GM19238 (cell line): ENCODE results near the gene PPP2R2B.

Experiments used
- DNase-seq: peaks from one replicate; pipeline ENCODE4 v3.0.0; 2011; ENCODE audit warnings: low spot score; ENCODE audit not compliant: insufficient read length

Gene PPP2R2B

DNA sequence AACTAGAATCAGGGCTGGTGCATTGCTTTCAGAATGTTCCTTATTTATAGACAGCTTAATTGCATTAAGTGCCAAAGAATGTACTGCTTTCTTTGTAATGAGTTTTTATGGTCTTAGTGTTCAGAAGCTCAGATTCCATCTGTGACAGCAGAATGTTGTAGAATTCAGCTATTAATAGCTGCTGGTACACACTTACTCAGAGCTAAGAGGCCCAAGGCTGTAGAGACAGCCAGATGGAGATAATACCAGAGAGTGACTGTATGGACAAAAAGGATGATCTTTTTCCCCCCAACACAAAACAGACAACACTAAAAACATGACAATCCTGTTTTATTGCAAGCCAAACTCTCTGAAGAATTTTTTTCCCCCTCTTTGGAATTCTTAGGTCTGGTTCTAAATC lies 50.2 kb downstream of the PPP2R2B start:
- DNase-seq, result no peak

DNA sequence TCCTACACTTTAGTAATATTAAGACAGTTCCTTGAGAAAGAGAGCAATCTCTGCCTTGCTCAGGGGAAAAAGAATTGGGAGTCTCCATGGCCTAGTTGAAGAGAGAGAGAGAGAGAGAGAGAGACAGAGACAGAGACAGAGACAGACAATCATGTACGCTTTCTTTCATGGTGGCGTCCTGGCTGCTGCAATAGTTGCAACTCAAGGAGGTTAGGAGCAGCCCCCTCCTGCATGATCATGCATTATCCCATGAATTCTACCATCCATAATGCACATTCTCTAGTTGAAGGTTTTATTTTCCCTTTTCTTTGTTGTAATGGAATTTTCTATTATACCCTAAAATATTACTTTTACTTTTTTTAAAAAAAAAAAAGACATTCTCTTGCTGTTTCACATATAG lies 50.7 kb downstream of the PPP2R2B start:
- DNase-seq, result no peak

DNA sequence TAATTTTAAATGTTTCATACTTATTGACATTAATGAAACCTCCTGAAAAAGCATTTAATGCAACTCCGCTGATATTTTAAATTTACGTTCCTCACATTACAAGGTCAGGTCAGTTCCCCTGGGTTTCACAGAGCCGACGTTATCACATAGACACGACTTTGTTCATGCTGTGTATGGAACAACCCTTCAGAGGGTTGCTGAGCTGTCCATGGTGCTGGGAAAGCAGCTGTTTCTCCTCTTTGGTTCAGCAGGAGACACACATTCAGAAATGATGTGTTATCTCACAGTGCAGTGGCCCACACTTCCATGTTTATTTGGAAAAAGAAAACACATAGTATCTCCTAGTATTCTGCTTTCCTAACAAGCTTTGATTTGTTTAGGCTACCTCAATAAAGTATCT lies 53.5 kb downstream of the PPP2R2B start:
- no peak for DNase-seq

DNA sequence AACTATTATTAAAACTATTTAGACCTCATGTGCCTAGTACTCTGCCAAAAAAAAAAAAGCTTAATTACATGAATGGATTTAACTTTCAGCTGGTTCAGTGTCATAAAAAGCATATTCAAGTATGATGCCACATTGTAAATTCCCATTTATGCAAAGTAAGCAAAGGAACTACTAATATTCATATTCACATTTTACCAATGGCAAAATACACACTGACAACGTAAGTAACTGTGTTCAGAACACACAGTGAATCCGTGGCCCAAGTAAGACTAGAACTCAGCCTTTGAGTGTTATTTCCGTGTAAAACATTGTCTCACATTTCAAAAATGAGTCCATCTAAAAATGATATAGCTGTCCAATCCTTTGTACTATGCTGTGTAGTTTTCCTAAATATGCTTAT lies 56.8 kb downstream of the PPP2R2B start:
- no peak for DNase-seq

DNA sequence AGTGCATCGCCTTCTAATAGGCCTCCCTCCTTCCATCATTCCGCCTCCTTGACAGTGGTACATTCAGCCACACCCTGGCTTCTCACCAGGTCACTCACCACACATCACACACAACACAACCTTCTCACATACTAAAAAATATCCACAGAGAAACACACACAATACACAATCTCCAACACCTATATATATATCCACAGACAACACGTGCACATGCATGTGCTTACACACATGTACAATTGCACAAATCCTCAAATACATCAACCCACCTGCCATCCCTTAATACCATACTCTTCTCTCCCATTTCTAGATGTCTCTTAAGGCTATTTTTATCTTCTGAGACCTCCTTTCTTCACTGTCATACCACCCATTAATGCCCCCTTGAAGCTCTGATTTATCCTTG lies 57.6 kb downstream of the PPP2R2B start:
- no peak for DNase-seq

DNA sequence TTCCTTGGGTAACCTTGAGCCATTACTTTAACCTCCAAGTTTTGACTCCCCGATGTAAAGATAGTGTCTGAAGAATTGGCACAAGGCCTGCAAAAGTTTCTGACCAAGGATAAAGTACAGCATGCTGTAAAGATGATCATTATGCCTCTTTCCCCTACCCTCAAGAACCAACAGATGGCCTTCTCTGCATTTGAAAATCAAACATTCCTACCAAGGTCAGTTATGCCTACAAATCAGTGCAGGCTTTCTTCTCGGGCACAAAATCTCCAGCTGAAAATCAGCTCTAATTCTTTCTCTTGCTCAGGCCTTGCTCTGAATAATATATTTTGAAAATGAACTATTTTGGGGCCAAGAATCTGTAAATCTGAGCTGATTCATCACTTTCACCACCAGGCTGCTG lies 59.7 kb downstream of the PPP2R2B start:
- no peak for DNase-seq

DNA sequence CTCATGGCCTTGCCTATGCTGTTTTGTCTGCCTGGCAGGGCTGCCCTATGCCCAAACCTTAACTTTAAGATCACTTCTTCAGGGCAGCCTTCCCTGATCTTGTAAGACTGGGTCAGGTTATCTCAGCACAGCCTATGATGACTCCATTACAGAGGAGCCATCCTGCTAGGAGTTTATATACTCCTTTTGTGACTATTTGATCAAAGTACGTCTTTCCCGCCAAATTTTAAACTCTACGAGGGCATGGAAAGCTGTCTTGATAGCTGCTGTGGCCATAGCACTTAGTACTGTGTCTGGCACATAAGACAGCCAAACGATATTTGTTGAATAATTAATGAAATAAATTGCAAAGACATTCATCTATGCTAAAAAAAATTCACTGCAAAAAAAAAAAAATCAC lies 60.6 kb downstream of the PPP2R2B start:
- DNase-seq, result no peak

DNA sequence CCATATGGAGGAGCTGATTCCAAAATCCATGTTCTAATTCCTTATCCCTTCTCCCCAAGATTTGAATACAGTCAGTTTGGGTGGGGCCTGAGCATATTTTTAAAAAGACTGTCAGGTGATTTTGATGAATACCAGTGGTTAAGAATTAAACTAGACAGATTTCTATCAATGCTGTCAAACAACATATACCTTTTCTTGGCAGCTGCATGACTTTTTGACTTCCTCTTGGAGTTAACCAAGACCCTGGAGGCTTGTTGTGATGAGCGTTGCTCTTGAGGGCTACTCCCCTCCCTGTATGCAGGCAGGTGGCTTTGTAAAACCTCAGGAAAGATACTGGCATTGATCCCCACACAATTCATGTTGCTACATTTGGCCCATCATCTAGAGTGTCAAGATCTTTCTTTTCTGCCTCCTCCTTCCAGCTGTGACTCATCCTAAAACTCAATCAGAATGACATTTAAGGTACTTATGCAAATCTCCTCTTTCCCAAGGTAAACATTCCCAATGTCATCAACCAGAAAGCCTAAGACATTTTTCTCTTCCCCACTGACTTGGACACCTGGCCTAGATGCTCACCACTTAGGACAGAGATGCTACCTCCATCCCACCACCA lies 61.7 kb downstream of the PPP2R2B start:
- DNase-seq, result no peak

DNA sequence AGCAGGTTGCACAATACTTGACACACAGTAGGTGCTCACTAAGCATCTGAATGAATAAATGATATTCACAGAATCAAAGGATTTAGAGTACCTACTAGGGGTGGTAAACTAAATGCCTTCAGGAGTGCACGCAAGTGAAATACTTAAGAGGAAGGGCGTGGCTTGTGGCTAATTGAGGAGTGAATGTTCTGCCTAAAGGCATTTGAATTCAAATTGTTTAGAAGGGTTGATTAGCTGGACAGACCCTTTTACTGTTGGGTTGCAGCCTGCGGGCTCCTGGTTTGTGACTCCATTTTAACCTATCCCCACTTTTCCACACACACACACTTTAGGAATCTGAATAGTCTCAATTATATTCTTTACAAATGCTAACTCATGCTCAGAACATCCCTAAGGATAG lies 63.1 kb downstream of the PPP2R2B start:
- no peak for DNase-seq

DNA sequence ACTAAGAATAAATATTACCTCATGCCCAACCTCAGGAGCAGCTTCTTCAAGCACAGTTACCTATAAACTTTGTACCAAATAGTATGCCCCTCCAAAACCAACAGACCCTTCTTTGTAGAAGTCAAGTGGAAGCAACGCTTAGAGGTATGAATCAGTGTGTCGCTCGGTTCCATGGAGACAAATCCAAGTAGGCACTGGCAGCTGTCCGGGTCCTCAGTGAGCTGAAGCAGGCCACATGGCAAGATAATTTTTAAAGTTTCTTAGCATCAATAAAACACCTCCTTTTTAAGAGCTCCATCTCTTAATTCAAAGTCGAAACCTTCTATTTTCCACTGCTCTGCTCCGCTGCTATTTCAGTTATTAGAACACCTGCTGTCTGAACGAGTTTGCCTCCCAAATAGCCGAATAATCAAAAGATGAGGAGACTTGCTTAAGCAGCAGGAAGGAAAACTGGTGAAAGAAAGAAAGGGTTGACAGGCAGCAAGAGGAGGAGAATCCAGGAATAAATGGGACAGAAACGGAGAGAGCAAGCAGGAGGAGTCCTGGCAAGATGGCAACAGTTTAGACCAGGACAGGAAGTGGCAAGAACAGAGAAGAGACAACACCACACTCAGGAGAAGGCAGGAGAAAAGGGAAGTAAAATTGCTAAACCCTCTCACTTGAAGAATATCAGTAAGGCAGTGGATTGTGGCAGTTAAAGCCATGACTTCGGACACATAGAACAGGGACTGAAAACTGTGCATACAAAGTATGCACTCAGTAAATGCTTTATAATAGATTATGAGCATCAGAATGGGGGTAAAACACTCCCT lies 65.0 kb downstream of the PPP2R2B start:
- DNase-seq, result no peak

DNA sequence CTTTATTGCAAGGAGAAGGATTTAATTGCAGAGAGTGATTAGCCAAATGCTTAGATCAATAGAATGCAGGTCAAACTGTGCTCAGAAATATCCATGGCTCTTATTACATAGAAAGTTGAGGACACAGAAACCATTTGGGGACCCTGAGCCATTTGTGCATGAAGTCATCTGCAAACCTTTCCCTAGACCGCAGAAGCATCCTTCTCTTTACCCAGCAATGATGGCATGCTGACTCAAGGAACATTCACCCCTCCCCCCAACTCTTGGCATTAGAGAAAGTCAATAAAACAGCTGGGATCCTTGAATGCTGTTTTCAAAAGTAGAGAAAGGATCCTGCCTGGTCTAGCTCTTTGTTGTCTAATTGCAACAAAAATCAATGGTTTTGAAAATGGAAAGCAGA lies 73.5 kb downstream of the PPP2R2B start:
- no peak for DNase-seq

DNA sequence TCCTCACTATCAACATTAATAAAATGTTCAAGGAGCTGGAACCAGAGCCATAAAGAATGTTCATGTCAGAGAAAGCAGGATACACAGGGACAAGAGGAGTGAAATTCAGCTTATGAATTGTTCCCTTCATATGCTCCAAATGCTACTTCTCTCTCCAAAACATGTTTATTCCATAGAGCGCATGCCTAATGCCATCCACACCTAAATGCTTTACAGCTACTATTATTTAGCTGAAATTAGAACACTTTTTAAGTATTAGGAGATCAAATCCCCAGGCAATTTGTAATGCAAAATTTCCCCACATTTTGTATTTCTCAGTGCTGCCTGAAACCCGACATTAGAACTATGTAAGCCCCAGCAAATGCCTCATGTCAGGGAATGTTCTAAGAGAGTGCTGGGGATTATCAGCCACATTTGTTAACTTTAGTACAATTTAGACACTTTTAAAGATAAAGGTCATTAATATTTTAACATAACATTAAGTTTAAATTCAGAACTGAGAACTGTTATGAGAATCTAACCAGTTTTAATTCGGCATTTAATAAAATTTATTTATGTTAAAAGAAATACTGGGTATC lies 75.5 kb downstream of the PPP2R2B start:
- DNase-seq, result no peak

DNA sequence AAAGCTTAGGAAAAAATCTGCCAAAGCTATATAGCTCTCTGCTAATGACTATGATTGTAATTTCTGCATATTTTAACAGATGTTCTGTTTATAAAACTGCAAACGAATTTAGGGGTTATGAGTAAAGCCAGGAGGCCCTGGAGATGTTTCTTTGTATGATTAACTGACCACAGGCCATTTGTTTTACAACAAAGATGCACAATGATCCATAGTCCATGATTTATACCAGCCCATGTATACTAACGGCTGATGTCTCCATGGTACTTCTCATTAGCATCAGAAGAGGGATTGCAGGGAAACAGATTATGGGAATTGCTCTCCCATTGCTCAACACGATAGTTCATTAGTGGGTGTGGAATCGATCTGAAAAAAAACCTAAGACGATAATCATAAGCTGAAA lies 78.9 kb downstream of the PPP2R2B start:
- DNase-seq, result no peak

DNA sequence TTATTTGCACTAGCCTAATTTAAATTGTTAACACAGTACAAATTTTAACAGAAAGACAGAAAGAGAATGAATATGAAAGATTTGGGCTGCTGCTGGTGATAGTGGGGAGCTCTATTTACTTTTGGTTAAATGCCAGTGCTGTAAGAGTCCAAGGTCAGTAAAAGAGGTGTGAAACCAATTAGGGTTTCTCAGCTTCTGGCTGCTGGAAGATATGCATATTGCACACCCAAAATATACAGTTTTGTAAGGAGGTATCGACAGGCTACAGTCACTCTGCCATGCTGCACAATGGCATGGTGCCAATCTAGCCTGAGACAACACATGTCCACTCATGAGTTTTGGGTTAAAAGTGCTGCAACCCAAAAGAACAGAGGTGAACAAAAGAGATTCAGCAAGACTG lies 79.3 kb downstream of the PPP2R2B start:
- no peak for DNase-seq

DNA sequence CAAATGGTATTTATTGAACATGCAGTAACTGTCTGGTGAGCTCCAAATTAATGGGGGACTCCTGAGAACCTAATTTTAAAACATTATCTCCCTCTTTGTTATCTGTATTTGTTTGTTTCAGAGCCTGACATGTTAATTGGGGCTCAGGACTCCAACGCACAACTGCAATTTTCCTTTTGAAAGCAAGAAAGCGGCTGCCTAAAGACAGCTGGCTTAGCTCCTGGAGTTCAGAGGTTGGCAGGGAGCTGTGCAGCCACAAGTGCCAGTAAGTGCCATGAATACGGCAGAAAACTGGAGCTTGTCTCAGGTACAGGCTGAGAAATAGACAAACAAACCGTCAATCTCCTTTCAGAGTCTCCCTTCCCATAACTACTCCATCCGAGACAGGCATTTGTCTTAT lies 80.9 kb downstream of the PPP2R2B start:
- no peak for DNase-seq

DNA sequence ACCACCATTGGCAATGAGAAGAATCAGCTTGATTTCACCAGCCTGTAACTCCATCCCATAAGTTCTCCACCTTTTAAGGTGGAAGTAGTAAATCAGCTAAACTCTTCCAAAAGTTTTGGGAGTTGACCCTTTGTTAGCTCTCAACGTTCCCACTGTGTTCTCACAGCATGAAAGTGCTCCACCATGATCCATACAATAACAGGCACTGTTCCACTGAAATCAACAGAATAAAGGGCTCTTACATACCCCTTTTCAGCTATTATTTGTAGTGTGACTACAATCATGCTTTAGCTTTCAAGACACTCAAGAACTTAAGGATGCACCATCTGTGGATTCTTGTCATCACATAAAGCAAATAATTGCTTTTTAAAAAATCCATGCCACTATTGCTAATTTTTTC lies 81.6 kb downstream of the PPP2R2B start:
- no peak for DNase-seq

DNA sequence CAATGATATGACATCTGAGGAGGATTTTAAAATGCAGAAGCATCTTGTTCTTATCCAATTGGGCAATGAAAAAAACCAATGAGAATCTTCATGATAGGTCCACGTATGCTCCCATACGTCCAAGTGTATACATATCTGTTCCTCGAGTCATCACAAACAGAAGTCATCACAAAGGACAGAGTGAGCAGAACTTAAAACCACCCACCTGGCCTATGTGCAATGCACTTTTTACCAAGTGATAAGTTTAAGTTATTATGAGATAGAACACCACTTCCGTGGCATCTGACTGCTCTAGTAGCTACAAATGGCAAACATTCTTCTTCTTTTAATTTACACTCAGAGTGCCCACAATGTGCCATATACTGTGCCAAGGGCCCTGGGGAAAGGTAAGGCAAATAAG lies 82.4 kb downstream of the PPP2R2B start:
- no peak for DNase-seq

DNA sequence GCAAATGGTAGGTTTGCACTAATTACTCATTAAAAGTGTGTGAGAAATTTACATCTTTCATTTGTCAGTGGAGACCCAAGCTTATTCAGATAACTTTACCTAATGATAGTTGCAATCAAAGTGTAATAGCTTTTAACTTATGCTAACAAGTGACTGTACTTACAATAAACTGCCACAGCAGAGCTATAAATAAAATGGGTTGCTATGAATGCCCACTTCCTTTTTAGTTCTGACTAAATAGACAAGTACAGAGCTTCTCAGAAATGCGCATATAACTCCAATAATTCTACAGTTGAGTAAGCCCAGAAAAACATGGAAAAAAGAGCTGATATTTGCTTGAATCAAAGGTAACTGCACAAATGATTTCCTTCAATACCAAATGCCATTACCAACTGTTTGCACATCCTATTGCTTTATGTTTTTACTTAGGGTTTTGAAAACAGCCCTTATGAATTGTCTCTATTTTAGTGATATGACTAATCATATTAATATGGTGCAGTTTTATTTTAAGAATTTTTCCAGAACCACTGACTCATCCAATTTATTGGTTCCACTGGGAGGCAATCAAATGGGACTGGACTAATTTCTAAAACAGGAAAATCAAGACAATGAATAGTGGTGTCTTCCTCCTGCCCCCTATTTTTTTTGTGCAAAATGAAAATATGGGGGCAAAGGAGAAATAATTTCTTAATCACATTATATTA lies 84.1 kb downstream of the PPP2R2B start:
- no peak for DNase-seq

DNA sequence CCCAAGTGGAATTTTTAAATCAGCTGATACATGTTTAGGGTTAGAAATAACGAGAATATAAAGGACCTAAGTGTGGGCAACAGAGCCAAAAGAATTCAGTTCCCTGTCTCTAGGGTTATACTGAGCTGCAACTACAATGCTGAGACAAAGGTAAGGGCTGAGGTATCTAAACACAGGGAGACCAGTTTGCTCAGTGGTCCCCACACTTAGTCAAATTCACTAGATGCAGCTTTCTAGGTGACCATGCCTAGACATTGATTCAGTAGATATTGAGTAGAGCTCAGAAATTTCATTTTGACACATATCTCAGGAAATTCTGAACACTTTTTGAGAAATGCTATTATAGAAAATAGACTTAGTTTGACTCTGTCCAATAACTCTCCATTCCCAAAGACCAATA lies 84.8 kb downstream of the PPP2R2B start:
- DNase-seq, result no peak

DNA sequence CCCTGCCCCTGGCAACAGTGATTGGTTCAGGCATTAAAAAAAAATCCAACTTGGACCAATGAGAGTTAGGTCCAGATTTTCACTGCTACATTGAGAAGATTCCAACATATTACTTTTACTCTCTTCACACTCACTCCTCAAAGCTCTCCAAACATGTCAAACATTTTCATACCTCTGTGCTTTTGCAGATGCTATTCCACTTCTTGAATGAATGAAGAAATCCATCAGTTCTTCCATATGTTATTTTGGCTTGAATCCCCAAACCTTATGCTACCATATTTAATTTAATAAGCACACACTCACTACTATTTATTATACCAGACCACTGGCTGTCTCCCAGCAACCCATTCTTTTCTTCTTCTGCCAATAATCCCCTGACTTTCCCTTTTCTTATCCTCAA lies 87.1 kb downstream of the PPP2R2B start:
- DNase-seq, result no peak

DNA sequence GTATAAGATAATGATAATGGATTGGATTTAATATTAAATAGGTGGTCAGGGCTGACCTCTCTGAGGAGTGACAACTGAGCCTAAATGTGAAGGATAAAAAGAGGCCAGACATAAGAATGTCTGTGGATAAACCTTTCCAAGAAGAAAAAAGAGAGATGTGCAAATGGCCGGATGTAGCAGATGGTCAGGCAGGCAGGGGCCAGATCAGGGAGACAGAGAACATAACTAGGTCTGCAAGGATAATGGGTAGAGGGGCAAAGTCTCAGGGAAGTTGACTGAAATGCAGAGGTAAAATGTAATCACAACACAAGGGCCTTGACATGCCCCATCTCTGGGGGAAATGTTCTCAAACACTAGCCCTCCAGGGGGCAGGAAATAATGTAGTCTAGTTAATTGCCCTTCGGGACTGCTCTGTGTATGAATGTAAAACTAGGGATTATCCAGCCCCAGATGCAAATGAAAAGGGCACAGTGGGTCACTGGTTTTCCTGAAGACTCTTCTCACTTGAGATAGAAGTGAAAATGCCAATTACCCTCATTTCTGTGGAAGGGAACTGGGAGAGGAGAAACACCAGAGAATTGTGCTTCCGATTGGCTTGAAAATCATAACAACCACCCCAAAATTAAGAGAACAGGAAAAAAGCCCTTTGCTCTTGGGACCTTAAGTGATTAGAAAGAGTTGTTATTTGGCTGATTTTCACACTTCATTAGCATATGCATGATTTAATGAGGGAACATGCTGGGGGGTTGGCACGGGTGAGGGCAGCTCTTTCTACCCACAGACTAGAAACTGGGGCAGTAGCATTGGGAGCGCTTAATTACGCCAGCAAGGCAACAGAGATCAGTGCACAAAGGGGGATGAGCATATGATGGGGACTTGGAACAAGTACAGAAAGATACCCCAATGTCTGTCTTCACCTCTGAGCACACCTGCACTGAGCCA lies 88.6 kb downstream of the PPP2R2B start:
- DNase-seq, result no peak
